Astrocyte (in vitro differentiated cells and primary cell): ENCODE data around the gene TTLL1. TPM values are rescaled to one million over a fixed set of nuclear protein-coding genes. Genes with fewer than 3 reads are reported as not detected.

Experiments used
- DNase-seq: peaks from one replicate; pipeline ENCODE4 v3.0.0-alpha.2; 2010; ENCODE audit warnings: low read depth
- FAIRE-seq: peaks from 2 replicates; lab custom pipeline; 2011; peaks lifted over from hg19 to GRCh38; lab: Jason Lieb, UNC
- H2AFZ ChIP-seq: 2 replicates; pipeline ENCODE4 v1.6.0; 2012; ENCODE audit warnings: low read depth, low read length, inconsistent platforms
- H3K27ac ChIP-seq: 2 replicates; pipeline ENCODE4 v1.5.1; 2011; ENCODE audit warnings: low read depth, low read length, inconsistent platforms
- H3K27me3 ChIP-seq: 2 replicates; pipeline ENCODE4 v1.6.0; 2011; ENCODE audit warnings: low read length, inconsistent platforms; ENCODE audit not compliant: insufficient read depth
- H3K36me3 ChIP-seq: 2 replicates; pipeline ENCODE4 v1.5.1; 2011; ENCODE audit warnings: low read length, inconsistent platforms; ENCODE audit not compliant: insufficient read depth
- H3K4me1 ChIP-seq: 2 replicates; pipeline ENCODE4 v1.5.1; 2011; ENCODE audit warnings: low read length, inconsistent platforms; ENCODE audit not compliant: insufficient read depth
- H3K4me2 ChIP-seq: 2 replicates; pipeline ENCODE4 v1.6.0; 2012; ENCODE audit warnings: low read length, inconsistent platforms
- H3K4me3 ChIP-seq: 2 replicates; pipeline ENCODE4 v1.5.1; 2011; ENCODE audit warnings: low read depth, mild to moderate bottlenecking, low read length, inconsistent platforms; ENCODE audit not compliant: insufficient read depth
- H3K79me2 ChIP-seq: 2 replicates; pipeline ENCODE4 v1.6.0; 2012; ENCODE audit warnings: mild to moderate bottlenecking, low read length, inconsistent platforms; ENCODE audit not compliant: insufficient read depth
- H3K9ac ChIP-seq: 2 replicates; pipeline ENCODE4 v1.6.0; 2012; ENCODE audit warnings: mild to moderate bottlenecking, low read length, inconsistent platforms
- H3K9me3 ChIP-seq: 2 replicates; pipeline ENCODE4 v1.5.1; 2012; ENCODE audit warnings: low read depth, mild to moderate bottlenecking, low read length, inconsistent platforms; ENCODE audit not compliant: insufficient read depth
- H4K20me1 ChIP-seq: 2 replicates; pipeline ENCODE4 v1.6.0; 2012; ENCODE audit warnings: low read length, inconsistent platforms; ENCODE audit not compliant: insufficient read depth
- H3K27ac Mint-ChIP-seq: one replicate; pipeline ENCODE4 v1.8.0; 2021; ENCODE audit warnings: mild to moderate bottlenecking, mixed read lengths; ENCODE audit not compliant: unreplicated experiment
- H3K27me3 Mint-ChIP-seq: one replicate; pipeline ENCODE4 v1.8.0; 2021; ENCODE audit warnings: low read depth, mixed read lengths; ENCODE audit not compliant: unreplicated experiment
- H3K36me3 Mint-ChIP-seq: one replicate; pipeline ENCODE4 v1.8.0; 2021; ENCODE audit warnings: low read depth, mixed read lengths; ENCODE audit not compliant: unreplicated experiment
- H3K4me1 Mint-ChIP-seq: one replicate; pipeline ENCODE4 v1.8.0; 2021; ENCODE audit warnings: low read depth, mixed read lengths; ENCODE audit not compliant: unreplicated experiment
- H3K4me3 Mint-ChIP-seq: one replicate; pipeline ENCODE4 v1.8.0; 2021; ENCODE audit warnings: mild to moderate bottlenecking, moderate library complexity, mixed read lengths; ENCODE audit not compliant: unreplicated experiment
- H3K9me3 Mint-ChIP-seq: one replicate; pipeline ENCODE4 v1.8.0; 2021; ENCODE audit warnings: mild to moderate bottlenecking, mixed read lengths; ENCODE audit not compliant: unreplicated experiment
- EZH2 ChIP-seq: IDR thresholded peaks from 2 replicates; pipeline ENCODE4 v1.6.1; 2012; ENCODE audit warnings: mild to moderate bottlenecking, low read length, inconsistent platforms; ENCODE audit not compliant: insufficient read depth
- total RNA-seq: library from RNA; stranded (reverse); gene quantifications from 2 replicates; pipeline ENCODE4 v1.2.1, GENCODE V29; 2021
- TF ChIP-seq, protein P1 (sequence below): IDR thresholded peaks from 2 replicates; pipeline ENCODE4 v1.5.1; 2011; ENCODE audit warnings: low read depth, mild to moderate bottlenecking, inconsistent platforms, low read length, moderate library complexity; ENCODE audit not compliant: insufficient read depth

The TTLL1 gene
- total RNA-seq, 1 donor from 2014 or later, result 10.7 TPM

DNA sequence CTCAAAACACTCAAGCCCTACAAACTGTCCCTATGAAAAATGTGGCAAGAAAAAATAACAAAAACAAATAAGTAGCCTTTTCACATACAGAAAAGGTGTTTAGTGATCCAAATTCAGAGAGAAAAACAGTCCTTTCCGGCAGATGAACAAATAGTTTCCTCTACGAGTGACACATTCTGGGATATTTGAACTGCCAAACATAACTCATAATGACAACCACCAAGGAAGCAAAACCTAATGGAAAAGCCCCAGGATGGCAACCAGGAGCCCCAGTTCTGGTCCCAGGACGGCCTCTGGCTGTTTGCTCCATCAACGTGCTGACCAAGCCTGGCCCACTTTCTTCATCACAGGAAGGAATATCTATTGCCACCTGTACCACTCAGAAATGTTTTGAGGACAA lies 80.3 kb downstream of the TTLL1 start:
- no peaks in the 10 kb centered on the region for H3K9me3 Mint-ChIP-seq
- Histone ChIP-seq H3K4me1 (peaks cover 42% of the 10 kb centered on the region), H2AFZ (no peak overlapping the region), H3K4me2 (no peak overlapping the region), H3K27ac (no peak overlapping the region), H3K27me3 (no peaks in the 10 kb centered on the region), H3K36me3 (no peaks in the 10 kb centered on the region), H3K9ac (no peak overlapping the region), H4K20me1 (peaks cover 85% of the 10 kb centered on the region), H3K9me3 (no peaks in the 10 kb centered on the region), H3K79me2 (peaks cover 100% of the 10 kb centered on the region), H3K4me3 (no peak overlapping the region)
- peaks cover 58% of the 10 kb centered on the region for H3K4me1 Mint-ChIP-seq
- H3K4me3 Mint-ChIP-seq, result peak overlapping the region; percentile 13
- peak overlapping the region; percentile 2 for H3K27ac Mint-ChIP-seq
- no peaks in the 10 kb centered on the region for H3K36me3 Mint-ChIP-seq
- FAIRE-seq (no peak), DNase-seq (no peak)
- TF ChIP-seq, protein P1, sequence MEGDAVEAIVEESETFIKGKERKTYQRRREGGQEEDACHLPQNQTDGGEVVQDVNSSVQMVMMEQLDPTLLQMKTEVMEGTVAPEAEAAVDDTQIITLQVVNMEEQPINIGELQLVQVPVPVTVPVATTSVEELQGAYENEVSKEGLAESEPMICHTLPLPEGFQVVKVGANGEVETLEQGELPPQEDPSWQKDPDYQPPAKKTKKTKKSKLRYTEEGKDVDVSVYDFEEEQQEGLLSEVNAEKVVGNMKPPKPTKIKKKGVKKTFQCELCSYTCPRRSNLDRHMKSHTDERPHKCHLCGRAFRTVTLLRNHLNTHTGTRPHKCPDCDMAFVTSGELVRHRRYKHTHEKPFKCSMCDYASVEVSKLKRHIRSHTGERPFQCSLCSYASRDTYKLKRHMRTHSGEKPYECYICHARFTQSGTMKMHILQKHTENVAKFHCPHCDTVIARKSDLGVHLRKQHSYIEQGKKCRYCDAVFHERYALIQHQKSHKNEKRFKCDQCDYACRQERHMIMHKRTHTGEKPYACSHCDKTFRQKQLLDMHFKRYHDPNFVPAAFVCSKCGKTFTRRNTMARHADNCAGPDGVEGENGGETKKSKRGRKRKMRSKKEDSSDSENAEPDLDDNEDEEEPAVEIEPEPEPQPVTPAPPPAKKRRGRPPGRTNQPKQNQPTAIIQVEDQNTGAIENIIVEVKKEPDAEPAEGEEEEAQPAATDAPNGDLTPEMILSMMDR, result no peak
- no peak for TF ChIP-seq EZH2
- no peaks in the 10 kb centered on the region for H3K27me3 Mint-ChIP-seq

DNA sequence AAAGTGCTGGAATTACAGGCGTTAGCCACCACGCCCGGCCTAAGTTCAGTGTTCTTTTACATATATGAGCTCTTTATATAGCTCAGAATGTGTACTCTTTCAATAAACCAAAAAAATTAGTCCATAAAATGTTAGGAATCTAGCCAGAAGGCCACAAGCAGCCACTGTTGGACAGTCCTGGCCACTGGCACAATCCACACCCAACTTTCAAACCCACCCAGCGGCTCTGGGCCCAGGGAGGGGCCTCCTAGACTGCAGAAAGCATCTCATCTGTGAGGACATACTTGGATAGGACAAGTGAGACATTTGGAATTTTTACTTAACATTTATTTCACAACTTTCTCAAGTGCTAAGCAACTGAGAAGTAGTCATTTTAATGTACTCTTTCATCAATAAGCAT lies 80.7 kb downstream of the TTLL1 start:
- TF ChIP-seq EZH2, result no peak
- TF ChIP-seq, protein P1, result no peak
- Histone ChIP-seq H2AFZ (no peak overlapping the region), H4K20me1 (peaks cover 83% of the 10 kb centered on the region), H3K4me3 (no peak overlapping the region), H3K36me3 (no peaks in the 10 kb centered on the region), H3K9ac (no peak overlapping the region), H3K27ac (no peak overlapping the region), H3K9me3 (no peaks in the 10 kb centered on the region), H3K4me1 (peaks cover 42% of the 10 kb centered on the region), H3K79me2 (peaks cover 100% of the 10 kb centered on the region), H3K4me2 (no peak overlapping the region), H3K27me3 (no peaks in the 10 kb centered on the region)
- Mint-ChIP-seq H3K27me3 (no peaks in the 10 kb centered on the region), H3K27ac (peak overlapping the region; percentile 2), H3K9me3 (no peaks in the 10 kb centered on the region), H3K4me3 (peak overlapping the region; percentile 13), H3K4me1 (peaks cover 59% of the 10 kb centered on the region), H3K36me3 (no peaks in the 10 kb centered on the region)
- FAIRE-seq (no peak), DNase-seq (no peak)

DNA sequence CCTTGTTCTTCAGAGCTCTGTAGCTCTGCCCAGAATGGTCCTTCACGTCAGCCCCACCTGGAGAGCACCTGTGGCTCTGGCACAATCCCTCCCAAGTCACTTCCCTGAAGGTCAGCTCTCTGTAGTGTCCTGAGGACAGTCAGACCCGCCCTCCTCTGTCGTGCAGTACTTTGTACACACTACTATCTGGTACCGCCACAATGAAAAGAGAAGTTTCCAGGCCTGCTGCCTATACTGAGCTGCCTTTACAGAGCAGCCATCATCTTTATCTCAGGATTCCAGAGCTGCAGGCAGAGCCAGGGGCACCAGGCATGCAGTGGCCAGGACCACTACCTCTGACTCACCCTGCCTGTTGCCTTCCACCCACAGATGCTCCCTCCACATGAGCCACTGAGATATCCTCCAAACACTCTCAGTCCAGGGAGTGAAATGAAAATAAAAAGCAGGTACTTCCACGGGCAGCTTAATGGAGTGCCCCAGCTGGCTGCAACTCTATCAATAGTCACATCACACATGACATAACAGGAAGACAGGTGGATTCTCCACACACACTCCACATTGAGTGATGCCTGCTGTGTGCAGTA lies 81.6 kb downstream of the TTLL1 start:
- FAIRE-seq (no peak), DNase-seq (peak; percentile 80)
- no peak overlapping the region for H3K9ac ChIP-seq
- no peak overlapping the region for H3K27ac ChIP-seq
- no peaks in the 10 kb centered on the region for H3K9me3 ChIP-seq
- H3K4me3 Mint-ChIP-seq, result peak overlapping the region; percentile 60
- H3K79me2 ChIP-seq, result peaks cover 100% of the 10 kb centered on the region
- peaks cover 74% of the 10 kb centered on the region for H4K20me1 ChIP-seq
- H3K27me3 ChIP-seq, result no peaks in the 10 kb centered on the region
- no peak for TF ChIP-seq EZH2
- TF ChIP-seq, protein P1, result no peak
- H3K4me1 ChIP-seq, result peaks cover 44% of the 10 kb centered on the region
- no peaks in the 10 kb centered on the region for H3K9me3 Mint-ChIP-seq
- H2AFZ ChIP-seq, result no peak overlapping the region
- no peaks in the 10 kb centered on the region for H3K36me3 ChIP-seq
- no peak overlapping the region for H3K4me3 ChIP-seq
- no peaks in the 10 kb centered on the region for H3K27me3 Mint-ChIP-seq
- H3K4me2 ChIP-seq, result peak overlapping the region; percentile 51
- H3K36me3 Mint-ChIP-seq, result no peaks in the 10 kb centered on the region
- peaks cover 63% of the 10 kb centered on the region for H3K4me1 Mint-ChIP-seq
- peak overlapping the region; percentile 92 for H3K27ac Mint-ChIP-seq
